ENCODE measurements around the gene PHF20. TPM values are rescaled to one million over a fixed set of nuclear protein-coding genes. Genes with fewer than 3 reads are reported as not detected.

The PHF20 gene
- total RNA-seq, 1 donor from 2014 or later: 109 TPM

DNA sequence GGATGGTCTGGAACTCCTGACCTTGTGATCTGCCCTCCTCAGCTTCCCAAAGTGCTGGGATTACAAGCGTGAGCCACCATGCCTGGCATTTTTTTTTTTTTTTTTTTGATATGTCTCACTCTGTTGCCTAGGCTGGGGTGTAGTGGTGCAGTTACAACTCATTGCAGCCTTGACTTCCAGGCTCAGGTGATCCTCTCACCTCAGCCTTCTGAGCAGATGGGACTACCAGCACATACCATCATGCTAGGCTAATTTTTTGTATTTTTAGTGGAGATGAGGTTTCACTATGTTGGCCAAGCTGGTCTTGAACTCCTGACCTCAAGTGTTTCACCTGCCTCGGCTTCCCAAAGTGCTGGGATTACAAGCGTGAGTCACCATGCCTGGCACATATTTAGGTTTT, 34.3 kb downstream of the PHF20 start:
- H3K4me3 ChIP-seq: no peak overlapping the region
- H3K9me3 ChIP-seq: no peaks in the 10 kb centered on the region
- DNase-seq (ENCODE audit: low spot score in 2 of 2): no peak
- intact Hi-C loops (cut with DNase I): no loop called here
- no peaks in the 10 kb centered on the region for H3K4me1 ChIP-seq
- H3K36me3 ChIP-seq: peaks cover 12 to 31% of the 10 kb centered on the region in 2 donors
- TF ChIP-seq, protein P1, sequence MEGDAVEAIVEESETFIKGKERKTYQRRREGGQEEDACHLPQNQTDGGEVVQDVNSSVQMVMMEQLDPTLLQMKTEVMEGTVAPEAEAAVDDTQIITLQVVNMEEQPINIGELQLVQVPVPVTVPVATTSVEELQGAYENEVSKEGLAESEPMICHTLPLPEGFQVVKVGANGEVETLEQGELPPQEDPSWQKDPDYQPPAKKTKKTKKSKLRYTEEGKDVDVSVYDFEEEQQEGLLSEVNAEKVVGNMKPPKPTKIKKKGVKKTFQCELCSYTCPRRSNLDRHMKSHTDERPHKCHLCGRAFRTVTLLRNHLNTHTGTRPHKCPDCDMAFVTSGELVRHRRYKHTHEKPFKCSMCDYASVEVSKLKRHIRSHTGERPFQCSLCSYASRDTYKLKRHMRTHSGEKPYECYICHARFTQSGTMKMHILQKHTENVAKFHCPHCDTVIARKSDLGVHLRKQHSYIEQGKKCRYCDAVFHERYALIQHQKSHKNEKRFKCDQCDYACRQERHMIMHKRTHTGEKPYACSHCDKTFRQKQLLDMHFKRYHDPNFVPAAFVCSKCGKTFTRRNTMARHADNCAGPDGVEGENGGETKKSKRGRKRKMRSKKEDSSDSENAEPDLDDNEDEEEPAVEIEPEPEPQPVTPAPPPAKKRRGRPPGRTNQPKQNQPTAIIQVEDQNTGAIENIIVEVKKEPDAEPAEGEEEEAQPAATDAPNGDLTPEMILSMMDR (IDR thresholded peaks at IDR 0.05): no peak
- H3K27me3 ChIP-seq: no peaks in the 10 kb centered on the region
- H3K27ac ChIP-seq: no peak overlapping the region

DNA sequence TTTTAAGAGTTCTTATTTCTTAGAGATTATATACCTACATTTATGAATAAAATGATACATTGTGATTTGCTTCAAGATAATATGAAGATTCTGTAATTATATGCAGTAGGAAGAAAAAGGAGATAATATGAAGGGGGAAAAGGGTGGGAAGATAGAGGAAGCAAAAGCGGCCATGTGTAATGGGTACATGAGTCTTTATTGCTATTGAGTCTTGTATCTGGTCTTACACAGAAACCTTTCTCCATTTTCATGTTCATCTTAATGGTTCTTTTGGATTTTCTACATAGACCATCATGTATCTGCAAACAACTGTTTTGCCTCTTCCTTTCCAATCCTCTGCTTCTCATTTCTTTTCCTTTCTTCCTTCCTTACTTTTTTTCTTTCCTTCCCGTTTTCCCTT, 36.1 kb downstream of the PHF20 start:
- Histone ChIP-seq H3K4me3 (no peak overlapping the region), H3K9me3 (no peaks in the 10 kb centered on the region), H3K4me1 (no peaks in the 10 kb centered on the region), H3K27me3 (no peaks in the 10 kb centered on the region), H3K36me3 (peaks cover 3 to 21% of the 10 kb centered on the region in 2 donors), H3K27ac (no peak overlapping the region)
- no peak for DNase-seq (ENCODE audit: low spot score in 2 of 2)
- TF ChIP-seq, protein P1 (IDR thresholded peaks at IDR 0.05): no peak
- intact Hi-C loops (cut with DNase I): no loop called here

DNA sequence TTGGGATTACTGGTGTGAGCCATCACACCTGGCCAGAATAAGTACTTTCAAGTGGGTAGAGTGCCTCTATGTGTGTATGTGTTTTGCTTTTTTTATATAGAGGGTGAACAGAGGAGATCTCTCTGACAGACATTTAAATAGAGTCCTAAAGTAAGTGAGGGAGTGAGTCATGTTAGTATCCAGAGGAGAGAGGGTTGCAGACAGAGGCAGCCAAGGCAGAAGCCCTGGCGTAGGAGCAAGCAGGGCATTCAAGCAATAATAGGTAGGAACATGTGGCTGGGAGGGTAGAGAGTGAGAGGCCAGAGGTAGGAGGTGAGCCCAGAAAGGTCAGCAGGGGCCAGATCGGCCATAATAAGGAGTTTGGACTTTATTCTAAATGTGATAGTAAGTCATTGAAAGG, 48.9 kb downstream of the PHF20 start:
- peaks cover 0 to 7% of the 10 kb centered on the region in 2 donors for H3K36me3 ChIP-seq
- no peaks in the 10 kb centered on the region for H3K9me3 ChIP-seq
- no peak overlapping the region for H3K27ac ChIP-seq
- intact Hi-C loops (cut with DNase I): no loop called here
- DNase-seq (ENCODE audit: low spot score in 2 of 2): no peak
- no peaks in the 10 kb centered on the region for H3K4me1 ChIP-seq
- TF ChIP-seq, protein P1 (IDR thresholded peaks at IDR 0.05): no peak
- H3K27me3 ChIP-seq: no peaks in the 10 kb centered on the region
- no peak overlapping the region for H3K4me3 ChIP-seq

DNA sequence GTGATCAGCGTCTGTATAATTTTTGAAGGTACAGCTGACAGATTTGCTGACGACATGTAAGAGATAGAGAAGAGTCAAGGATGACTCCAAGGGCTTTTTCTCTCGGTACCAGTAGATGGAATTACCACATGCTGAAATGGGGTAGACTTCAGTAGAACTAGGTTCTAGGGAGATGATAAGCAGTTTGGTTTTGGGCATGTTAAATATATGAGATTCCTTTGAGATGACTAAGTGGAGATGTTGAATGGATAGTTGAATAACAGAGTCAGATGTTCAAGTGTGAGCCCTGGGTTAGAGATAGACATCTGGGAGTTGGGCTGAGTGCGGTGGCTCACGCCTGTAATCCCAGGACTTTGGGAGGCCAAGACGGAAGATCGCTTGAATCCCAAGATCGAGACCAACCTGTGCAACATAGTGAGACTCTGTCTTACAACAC, 50.0 kb downstream of the PHF20 start:
- intact Hi-C loops (cut with DNase I): no loop called here
- H3K36me3 ChIP-seq: peaks cover 0 to 5% of the 10 kb centered on the region in 2 donors
- no peaks in the 10 kb centered on the region for H3K4me1 ChIP-seq
- TF ChIP-seq, protein P1 (IDR thresholded peaks at IDR 0.05): no peak
- H3K9me3 ChIP-seq: no peaks in the 10 kb centered on the region
- H3K27me3 ChIP-seq: no peaks in the 10 kb centered on the region
- no peak overlapping the region for H3K4me3 ChIP-seq
- DNase-seq (ENCODE audit: low spot score in 2 of 2): no peak
- H3K27ac ChIP-seq: no peak overlapping the region

- TF ChIP-seq, protein P1 (IDR thresholded peaks at IDR 0.05): no peak
- peaks cover 0 to 5% of the 10 kb centered on the region in 2 donors for H3K36me3 ChIP-seq
- intact Hi-C loops (cut with DNase I): no loop called here
- H3K27me3 ChIP-seq: no peaks in the 10 kb centered on the region
- no peak overlapping the region for H3K27ac ChIP-seq
- no peaks in the 10 kb centered on the region for H3K9me3 ChIP-seq
- no peak overlapping the region for H3K4me3 ChIP-seq
- H3K4me1 ChIP-seq: no peaks in the 10 kb centered on the region
- DNase-seq (ENCODE audit: low spot score in 2 of 2): no peak
Measured at GRCh38 chr20:35823147-35823546, 51.3 kb downstream of the PHF20 start.

DNA sequence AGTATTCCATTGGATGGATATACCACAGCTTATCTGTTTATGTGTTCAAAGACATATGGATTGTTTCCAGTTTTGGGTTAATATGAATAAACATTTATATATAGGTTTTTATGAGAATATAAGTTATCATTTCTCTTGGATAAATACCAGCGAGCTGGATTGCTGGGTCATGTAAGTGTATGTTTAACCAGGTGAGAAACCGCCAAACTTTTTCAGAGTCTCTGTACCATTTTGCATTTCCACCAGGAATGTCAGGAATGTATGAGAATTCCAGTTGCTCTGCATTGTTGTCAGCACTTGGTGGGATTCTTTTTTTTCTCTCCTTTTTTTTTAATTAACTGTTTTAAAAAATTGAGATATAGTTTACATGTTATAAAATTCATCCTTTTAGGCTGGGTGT, 52.1 kb downstream of the PHF20 start:
- Histone ChIP-seq H3K9me3 (no peaks in the 10 kb centered on the region), H3K4me1 (no peaks in the 10 kb centered on the region), H3K27me3 (no peaks in the 10 kb centered on the region), H3K27ac (no peak overlapping the region), H3K36me3 (peaks cover 0 to 5% of the 10 kb centered on the region in 2 donors), H3K4me3 (no peak overlapping the region)
- intact Hi-C loops (cut with DNase I): no loop called here
- no peak for DNase-seq (ENCODE audit: low spot score in 2 of 2)
- TF ChIP-seq, protein P1 (IDR thresholded peaks at IDR 0.05): no peak
